HEK293 (cell line): ENCODE results near the gene ECE1.

Source experiments
- CTCF ChIA-PET: fragments of 350-600 bp; formaldehyde crosslinking; extraction: SDS; loops from one replicate; lab custom pipeline; 2021; ENCODE audit warnings: antibody characterized with exemption; lab: Yijun Ruan, JAX
- POLR2A ChIA-PET: fragments of 300-600 bp; formaldehyde crosslinking; extraction: SDS; loops from one replicate; lab custom pipeline; 2020; ENCODE audit warnings: antibody characterized with exemption, inconsistent platforms; lab: Yijun Ruan, JAX
- H3K27ac ChIP-seq: fragments of 200-500 bp; sonication (Bioruptor generic); 2 replicates; pipeline ENCODE4 v1.5.1; 2014; ENCODE audit warnings: low read depth, low read length, control low read depth, inconsistent platforms; ENCODE audit errors: extremely low read depth
- H3K36me3 ChIP-seq, 2 experiments: fragments of 200-500 bp in 1 of 2; sonication (Bioruptor generic) in 1 of 2; 1 replicate in 1 of 2; 2 replicates in 1 of 2; pipeline ENCODE4 v1.5.1; 2014 to 2017; ENCODE audit warnings: inconsistent platforms in 2 of 2, low read length in 2 of 2; ENCODE audit not compliant: control insufficient read depth in 2 of 2, insufficient read depth in 1 of 2
- H3K4me1 ChIP-seq: fragments of 200-500 bp; sonication (Bioruptor generic); 2 replicates; pipeline ENCODE4 v1.5.1; 2014; ENCODE audit warnings: mild to moderate bottlenecking, low read length, inconsistent platforms; ENCODE audit not compliant: control insufficient read depth, insufficient read depth
- H3K4me3 ChIP-seq: 2 replicates; pipeline ENCODE4 v1.5.1; 2011; ENCODE audit warnings: low read depth, mild to moderate bottlenecking, control low read depth, low read length, moderate library complexity
- H3K9me3 ChIP-seq: fragments of 200-500 bp; sonication (Bioruptor generic); 2 replicates; pipeline ENCODE4 v1.5.1; 2014; ENCODE audit warnings: low read depth, low read length, inconsistent platforms; ENCODE audit not compliant: control insufficient read depth, insufficient read depth
- ATF2 ChIP-seq: fragments of 450-650 bp; formaldehyde crosslinking; IDR thresholded peaks from 2 replicates; pipeline ENCODE4 v1.5.1; 2016; ENCODE audit warnings: missing biosample characterization, missing genetic modification characterization, low read depth
- GLIS1 ChIP-seq: fragments of 450-650 bp; formaldehyde crosslinking; IDR thresholded peaks from 2 replicates; pipeline ENCODE4 v1.5.1; 2016; ENCODE audit warnings: missing biosample characterization, missing genetic modification characterization
- KLF1 ChIP-seq: fragments of 450-650 bp; formaldehyde crosslinking; IDR thresholded peaks from 2 replicates; pipeline ENCODE4 v1.5.1; 2016; ENCODE audit warnings: missing biosample characterization, missing genetic modification characterization
- WT1 ChIP-seq: fragments of 450-650 bp; formaldehyde crosslinking; IDR thresholded peaks from 2 replicates; pipeline ENCODE4 v1.5.1; 2016; ENCODE audit warnings: missing biosample characterization, missing genetic modification characterization
- ZNF10 ChIP-seq: fragments of 450-650 bp; formaldehyde crosslinking; IDR thresholded peaks from 2 replicates; pipeline ENCODE4 v1.5.1; 2017; ENCODE audit warnings: missing biosample characterization, missing genetic modification characterization
- ZNF18 ChIP-seq: fragments of 450-650 bp; formaldehyde crosslinking; IDR thresholded peaks from 2 replicates; pipeline ENCODE4 v1.5.1; 2016; ENCODE audit warnings: missing biosample characterization, missing genetic modification characterization
- ZNF2 ChIP-seq: fragments of 450-650 bp; formaldehyde crosslinking; IDR thresholded peaks from 2 replicates; pipeline ENCODE4 v1.5.1; 2016; ENCODE audit warnings: missing biosample characterization, missing genetic modification characterization
- ZNF394 ChIP-seq: fragments of 450-650 bp; formaldehyde crosslinking; IDR thresholded peaks from 2 replicates; pipeline ENCODE4 v1.5.1; 2016; ENCODE audit warnings: missing biosample characterization, missing genetic modification characterization, mild to moderate bottlenecking, moderate library complexity, borderline replicate concordance
- ZNF426 ChIP-seq: fragments of 450-650 bp; formaldehyde crosslinking; IDR thresholded peaks from 2 replicates; pipeline ENCODE4 v1.5.1; 2017; ENCODE audit warnings: missing biosample characterization, missing genetic modification characterization, mild to moderate bottlenecking, inconsistent platforms, moderate library complexity
- ZNF510 ChIP-seq: fragments of 450-650 bp; formaldehyde crosslinking; IDR thresholded peaks from 2 replicates; pipeline ENCODE4 v1.5.1; 2018; ENCODE audit warnings: mild to moderate bottlenecking, missing genetic modification characterization, missing biosample characterization; ENCODE audit not compliant: insufficient replicate concordance
- ZNF529 ChIP-seq: fragments of 450-650 bp; formaldehyde crosslinking; IDR thresholded peaks from 2 replicates; pipeline ENCODE4 v1.5.1; 2017; ENCODE audit warnings: missing genetic modification characterization, missing biosample characterization; ENCODE audit not compliant: insufficient replicate concordance
- ZNF600 ChIP-seq: fragments of 450-650 bp; formaldehyde crosslinking; IDR thresholded peaks from 2 replicates; pipeline ENCODE4 v1.5.1; 2016; ENCODE audit warnings: missing biosample characterization, missing genetic modification characterization
- ZNF768 ChIP-seq: fragments of 450-650 bp; formaldehyde crosslinking; IDR thresholded peaks from 2 replicates; pipeline ENCODE4 v1.5.1; 2018; ENCODE audit warnings: missing biosample characterization, mild to moderate bottlenecking, missing genetic modification characterization
- TF ChIP-seq, protein P1 (sequence below): fragments of 450-650 bp; formaldehyde crosslinking; IDR thresholded peaks from 2 replicates; pipeline ENCODE4 v1.5.1; 2017; ENCODE audit warnings: missing biosample characterization, missing genetic modification characterization
- TF ChIP-seq, protein P2 (sequence below): fragments of 450-650 bp; formaldehyde crosslinking; IDR thresholded peaks from 2 replicates; pipeline ENCODE4 v1.5.1; 2016; ENCODE audit warnings: missing biosample characterization, missing genetic modification characterization
- TF ChIP-seq, protein P3 (sequence below): fragments of 450-650 bp; formaldehyde crosslinking; IDR thresholded peaks from 2 replicates; pipeline ENCODE4 v1.5.1; 2016; ENCODE audit warnings: missing biosample characterization, missing genetic modification characterization

Gene ECE1

GRCh38 chr1:21308847-21309652, 18.8 kb upstream of the ECE1 start (continued):
- TF ChIP-seq, protein P1, sequence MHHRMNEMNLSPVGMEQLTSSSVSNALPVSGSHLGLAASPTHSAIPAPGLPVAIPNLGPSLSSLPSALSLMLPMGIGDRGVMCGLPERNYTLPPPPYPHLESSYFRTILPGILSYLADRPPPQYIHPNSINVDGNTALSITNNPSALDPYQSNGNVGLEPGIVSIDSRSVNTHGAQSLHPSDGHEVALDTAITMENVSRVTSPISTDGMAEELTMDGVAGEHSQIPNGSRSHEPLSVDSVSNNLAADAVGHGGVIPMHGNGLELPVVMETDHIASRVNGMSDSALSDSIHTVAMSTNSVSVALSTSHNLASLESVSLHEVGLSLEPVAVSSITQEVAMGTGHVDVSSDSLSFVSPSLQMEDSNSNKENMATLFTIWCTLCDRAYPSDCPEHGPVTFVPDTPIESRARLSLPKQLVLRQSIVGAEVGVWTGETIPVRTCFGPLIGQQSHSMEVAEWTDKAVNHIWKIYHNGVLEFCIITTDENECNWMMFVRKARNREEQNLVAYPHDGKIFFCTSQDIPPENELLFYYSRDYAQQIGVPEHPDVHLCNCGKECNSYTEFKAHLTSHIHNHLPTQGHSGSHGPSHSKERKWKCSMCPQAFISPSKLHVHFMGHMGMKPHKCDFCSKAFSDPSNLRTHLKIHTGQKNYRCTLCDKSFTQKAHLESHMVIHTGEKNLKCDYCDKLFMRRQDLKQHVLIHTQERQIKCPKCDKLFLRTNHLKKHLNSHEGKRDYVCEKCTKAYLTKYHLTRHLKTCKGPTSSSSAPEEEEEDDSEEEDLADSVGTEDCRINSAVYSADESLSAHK (tag by site-specific recombination): peak; percentile 97
- TF ChIP-seq ZNF529 (tag by site-specific recombination): no peak
- no peak for TF ChIP-seq ZNF10 (tag by site-specific recombination)
- TF ChIP-seq ZNF18 (tag by site-specific recombination): no peak
- peak; percentile 81 for TF ChIP-seq ZNF600 (tag by site-specific recombination)
- TF ChIP-seq GLIS1 (tag by site-specific recombination): peak; percentile 19; the same call in 1 of the 2 replicates

DNA sequence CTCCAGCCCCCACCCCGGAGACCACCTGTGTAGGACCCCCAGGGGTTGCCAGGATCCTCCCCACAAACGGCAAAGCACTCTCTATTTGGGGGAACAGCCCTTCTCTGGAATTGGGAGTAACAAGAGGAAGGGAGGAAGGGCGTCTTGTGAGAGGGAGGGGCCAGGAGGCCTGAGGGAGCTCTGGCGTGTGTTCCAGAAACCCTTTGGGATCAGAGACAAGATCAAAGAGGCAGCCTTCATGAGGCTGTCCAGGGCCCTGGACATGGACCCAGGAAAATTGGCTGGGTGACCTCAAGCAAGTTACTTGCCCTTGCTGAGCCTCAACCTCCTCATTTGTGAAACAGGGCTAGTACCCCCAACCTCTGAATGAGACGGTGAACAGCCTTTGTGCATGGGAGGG, 18.1 kb upstream of the ECE1 start:
- H3K4me1 ChIP-seq: peaks cover 28% of the 10 kb centered on the region
- H3K9me3 ChIP-seq: no peaks in the 10 kb centered on the region
- no peaks in the 10 kb centered on the region for H3K36me3 ChIP-seq
- ChIA-PET CTCF (interaction anchor here (1.1 to 1.5 kb wide), 2 partner anchors 14 to 26 kb away, joined by 3 to 8 read pairs; no protein-coding TSS in a partner anchor), POLR2A (no interaction called here)
- H3K4me3 ChIP-seq: no peak overlapping the region
- no peak overlapping the region; the same call in 1 of the 2 replicates for H3K27ac ChIP-seq
- TF ChIP-seq, protein P2, sequence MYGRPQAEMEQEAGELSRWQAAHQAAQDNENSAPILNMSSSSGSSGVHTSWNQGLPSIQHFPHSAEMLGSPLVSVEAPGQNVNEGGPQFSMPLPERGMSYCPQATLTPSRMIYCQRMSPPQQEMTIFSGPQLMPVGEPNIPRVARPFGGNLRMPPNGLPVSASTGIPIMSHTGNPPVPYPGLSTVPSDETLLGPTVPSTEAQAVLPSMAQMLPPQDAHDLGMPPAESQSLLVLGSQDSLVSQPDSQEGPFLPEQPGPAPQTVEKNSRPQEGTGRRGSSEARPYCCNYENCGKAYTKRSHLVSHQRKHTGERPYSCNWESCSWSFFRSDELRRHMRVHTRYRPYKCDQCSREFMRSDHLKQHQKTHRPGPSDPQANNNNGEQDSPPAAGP (tag by site-specific recombination): 0 out of 2 replicates have a peak, but pooled peaks have one; percentile 8
- TF ChIP-seq ZNF426 (tag by site-specific recombination): no peak
- peak; percentile 69; the same call in 1 of the 2 replicates for TF ChIP-seq ZNF768 (tag by site-specific recombination)
- TF ChIP-seq WT1 (tag by site-specific recombination): peak; percentile 69
- TF ChIP-seq ATF2 (tag by site-specific recombination): no peak
- TF ChIP-seq ZNF2 (tag by site-specific recombination): no peak
- no peak for TF ChIP-seq ZNF510 (tag by site-specific recombination)
- TF ChIP-seq, protein P3, sequence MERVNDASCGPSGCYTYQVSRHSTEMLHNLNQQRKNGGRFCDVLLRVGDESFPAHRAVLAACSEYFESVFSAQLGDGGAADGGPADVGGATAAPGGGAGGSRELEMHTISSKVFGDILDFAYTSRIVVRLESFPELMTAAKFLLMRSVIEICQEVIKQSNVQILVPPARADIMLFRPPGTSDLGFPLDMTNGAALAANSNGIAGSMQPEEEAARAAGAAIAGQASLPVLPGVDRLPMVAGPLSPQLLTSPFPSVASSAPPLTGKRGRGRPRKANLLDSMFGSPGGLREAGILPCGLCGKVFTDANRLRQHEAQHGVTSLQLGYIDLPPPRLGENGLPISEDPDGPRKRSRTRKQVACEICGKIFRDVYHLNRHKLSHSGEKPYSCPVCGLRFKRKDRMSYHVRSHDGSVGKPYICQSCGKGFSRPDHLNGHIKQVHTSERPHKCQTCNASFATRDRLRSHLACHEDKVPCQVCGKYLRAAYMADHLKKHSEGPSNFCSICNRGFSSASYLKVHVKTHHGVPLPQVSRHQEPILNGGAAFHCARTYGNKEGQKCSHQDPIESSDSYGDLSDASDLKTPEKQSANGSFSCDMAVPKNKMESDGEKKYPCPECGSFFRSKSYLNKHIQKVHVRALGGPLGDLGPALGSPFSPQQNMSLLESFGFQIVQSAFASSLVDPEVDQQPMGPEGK: no peak
- TF ChIP-seq ZNF394: no peak
- TF ChIP-seq KLF1 (tag by site-specific recombination): peak; percentile 62; the same call in 1 of the 2 replicates
